T-helper 17 cell (primary cell): ENCODE results near the gene PPARD. TPM values are rescaled to one million over a fixed set of nuclear protein-coding genes. Genes with fewer than 3 reads are reported as not detected.

Source experiments
- ATAC-seq: fragments of 150-1000 bp; cut with Tn5 transposase; 2 replicates; pipeline ENCODE4 v1.10.0; 2021; ENCODE audit warnings: mild to moderate bottlenecking, moderate library complexity
- DNase-seq, 3 donors: peaks; one replicate each; pipeline versions ENCODE4 v3.0.0 to v3.0.0-alpha.2; 2020 to 2021
- H3K9me3 ChIP-seq: one replicate; pipeline ENCODE4 v1.7.0; 2013; ENCODE audit warnings: low read length, mild to moderate bottlenecking; ENCODE audit not compliant: control insufficient read depth, poor library complexity, severe bottlenecking
- H3K27ac Mint-ChIP-seq: one replicate; pipeline ENCODE4 v1.8.0; 2022; ENCODE audit warnings: mild to moderate bottlenecking, moderate library complexity, mixed read lengths
- H3K27me3 Mint-ChIP-seq: one replicate; pipeline ENCODE4 v1.8.0; 2022; ENCODE audit warnings: mixed read lengths
- H3K36me3 Mint-ChIP-seq: one replicate; pipeline ENCODE4 v1.8.0; 2022; ENCODE audit warnings: low read depth, mixed read lengths
- H3K4me1 Mint-ChIP-seq: one replicate; pipeline ENCODE4 v1.8.0; 2022; ENCODE audit warnings: mild to moderate bottlenecking, mixed read lengths
- H3K4me3 Mint-ChIP-seq: one replicate; pipeline ENCODE4 v1.8.0; 2022; ENCODE audit warnings: mild to moderate bottlenecking, moderate library complexity, mixed read lengths
- total RNA-seq, 4 donors: library from RNA in 2 of 4; stranded (reverse) in 2 of 4; gene quantifications; one replicate each; pipeline ENCODE4 v1.2.3 and lab custom pipeline; 2022 to 2026

PPARD gene
- total RNA-seq, result 10 to 100 TPM; 25.0 to 29.9 TPM
- 19.6 to 33.8 reads per million in 2 donors for total RNA-seq (lab: John Stamatoyannopoulos, UW)

- Mint-ChIP-seq H3K36me3 (peaks cover 8% of the 10 kb centered on the region), H3K4me1 (peaks cover 42% of the 10 kb centered on the region), H3K4me3 (peak within 1 kb of the TSS; percentile 100), H3K27ac (peak within 1 kb of the TSS; percentile 96), H3K27me3 (no peaks in the 10 kb centered on the region)
- H3K9me3 ChIP-seq, result no peaks in the 10 kb centered on the region
- DNase-seq (peak; percentile 96 to 99 (median 98)), ATAC-seq (peak; percentile 99)
Measured at GRCh38 chr6:35342258-35343091, at the start of gene PPARD. TSS of gene PPARD (plus strand) at chr6:35342558. CDS start at chr6:35411088, 68,530 bp downstream.

GRCh38 chr6:35293681-35294080 lies 48.7 kb upstream of the PPARD start:
- H3K27ac Mint-ChIP-seq, result no peak overlapping the region
- no peak for ATAC-seq
- no peak overlapping the region for H3K4me3 Mint-ChIP-seq
- H3K4me1 Mint-ChIP-seq, result peaks cover 13% of the 10 kb centered on the region
- H3K9me3 ChIP-seq, result no peaks in the 10 kb centered on the region
- no peak for DNase-seq
- H3K36me3 Mint-ChIP-seq, result peaks cover 9% of the 10 kb centered on the region
- no peaks in the 10 kb centered on the region for H3K27me3 Mint-ChIP-seq

GRCh38 chr6:35294308-35294945 lies 47.9 kb upstream of the PPARD start:
- H3K9me3 ChIP-seq, result no peaks in the 10 kb centered on the region
- ATAC-seq (peak; percentile 47), DNase-seq (peak; percentile 33 to 35 (median 34))
- H3K36me3 Mint-ChIP-seq, result peaks cover 8% of the 10 kb centered on the region
- H3K27ac Mint-ChIP-seq, result no peak overlapping the region
- H3K27me3 Mint-ChIP-seq, result no peaks in the 10 kb centered on the region
- no peak overlapping the region for H3K4me3 Mint-ChIP-seq
- peaks cover 20% of the 10 kb centered on the region for H3K4me1 Mint-ChIP-seq

GRCh38 chr6:35295036-35295435 lies 47.3 kb upstream of the PPARD start:
- Mint-ChIP-seq H3K4me1 (peaks cover 23% of the 10 kb centered on the region), H3K36me3 (peaks cover 12% of the 10 kb centered on the region), H3K4me3 (no peak overlapping the region), H3K27me3 (no peaks in the 10 kb centered on the region), H3K27ac (no peak overlapping the region)
- DNase-seq (no peak), ATAC-seq (no peak)
- H3K9me3 ChIP-seq, result no peaks in the 10 kb centered on the region

GRCh38 chr6:35295521-35296315 lies 46.6 kb upstream of the PPARD start:
- H3K4me1 Mint-ChIP-seq, result peaks cover 29% of the 10 kb centered on the region
- no peak overlapping the region for H3K27ac Mint-ChIP-seq
- no peaks in the 10 kb centered on the region for H3K9me3 ChIP-seq
- no peaks in the 10 kb centered on the region for H3K27me3 Mint-ChIP-seq
- ATAC-seq, result no peak
- H3K4me3 Mint-ChIP-seq, result no peak overlapping the region
- no peak for DNase-seq
- H3K36me3 Mint-ChIP-seq, result peaks cover 12% of the 10 kb centered on the region

- Mint-ChIP-seq H3K4me3 (peak overlapping the region; percentile 97), H3K27ac (no peak overlapping the region), H3K27me3 (no peaks in the 10 kb centered on the region), H3K4me1 (peaks cover 35% of the 10 kb centered on the region), H3K36me3 (peaks cover 9% of the 10 kb centered on the region)
- no peak for DNase-seq
- no peaks in the 10 kb centered on the region for H3K9me3 ChIP-seq
- ATAC-seq, result no peak
Measured at GRCh38 chr6:35296931-35297600, 45.3 kb upstream of the PPARD start.

GRCh38 chr6:35297601-35298481 lies 44.5 kb upstream of the PPARD start, which contains the start of gene DEF6:
TSS of gene DEF6 (plus strand) at chr6:35297818. CDS start at chr6:35297857, 39 bp downstream.
- H3K4me3 Mint-ChIP-seq, result peak within 1 kb of the TSS; percentile 97
- no peaks in the 10 kb centered on the region for H3K9me3 ChIP-seq
- peak within 1 kb of the TSS; percentile 98 for H3K27ac Mint-ChIP-seq
- peaks cover 39% of the 10 kb centered on the region for H3K4me1 Mint-ChIP-seq
- peak; percentile 86 for ATAC-seq
- DNase-seq, result peak; percentile 77 to 81 (median 79)
- peaks cover 7% of the 10 kb centered on the region for H3K36me3 Mint-ChIP-seq
- H3K27me3 Mint-ChIP-seq, result no peaks in the 10 kb centered on the region

- peaks cover 9% of the 10 kb centered on the region for H3K36me3 Mint-ChIP-seq
- H3K27ac Mint-ChIP-seq, result peak overlapping the region; percentile 98
- ATAC-seq (no peak), DNase-seq (no peak)
- no peaks in the 10 kb centered on the region for H3K27me3 Mint-ChIP-seq
- peak overlapping the region; percentile 97 for H3K4me3 Mint-ChIP-seq
- H3K4me1 Mint-ChIP-seq, result peaks cover 48% of the 10 kb centered on the region
- no peaks in the 10 kb centered on the region for H3K9me3 ChIP-seq
Measured at GRCh38 chr6:35298625-35299140, 43.7 kb upstream of the PPARD start.

GRCh38 chr6:35299674-35300073 lies 42.7 kb upstream of the PPARD start:
- Mint-ChIP-seq H3K4me1 (peaks cover 53% of the 10 kb centered on the region), H3K27ac (peak overlapping the region; percentile 98), H3K4me3 (peak overlapping the region; percentile 97), H3K36me3 (peaks cover 13% of the 10 kb centered on the region), H3K27me3 (no peaks in the 10 kb centered on the region)
- ATAC-seq (no peak), DNase-seq (no peak)
- H3K9me3 ChIP-seq, result no peaks in the 10 kb centered on the region

- Mint-ChIP-seq H3K36me3 (peaks cover 13% of the 10 kb centered on the region), H3K27ac (peak overlapping the region; percentile 98), H3K4me3 (peak overlapping the region; percentile 97), H3K27me3 (no peaks in the 10 kb centered on the region), H3K4me1 (peaks cover 53% of the 10 kb centered on the region)
- DNase-seq (peak in 1 of 3 donors; percentile 43), ATAC-seq (peak; percentile 45)
- H3K9me3 ChIP-seq, result no peaks in the 10 kb centered on the region
Measured at GRCh38 chr6:35300848-35301247, 41.5 kb upstream of the PPARD start.

- H3K4me1 Mint-ChIP-seq, result peaks cover 57% of the 10 kb centered on the region
- peak; percentile 72 to 81 (median 72) for DNase-seq
- H3K27ac Mint-ChIP-seq, result peak overlapping the region; percentile 98
- H3K27me3 Mint-ChIP-seq, result no peaks in the 10 kb centered on the region
- H3K9me3 ChIP-seq, result no peaks in the 10 kb centered on the region
- ATAC-seq, result peak; percentile 94
- peaks cover 15% of the 10 kb centered on the region for H3K36me3 Mint-ChIP-seq
- peak overlapping the region; percentile 92 for H3K4me3 Mint-ChIP-seq
Measured at GRCh38 chr6:35302604-35303241, 39.6 kb upstream of the PPARD start.
